ENCODE results near the gene GOLT1B. TPM values are rescaled to one million over a fixed set of nuclear protein-coding genes. Genes with fewer than 3 reads are reported as not detected.

Gene GOLT1B
- total and polyA plus RNA-seq, 2 of the 13 experiments (the other 11 are each of a cell fraction or from before 2014, with no cell fraction given): 23.6 to 38.4 TPM

DNA sequence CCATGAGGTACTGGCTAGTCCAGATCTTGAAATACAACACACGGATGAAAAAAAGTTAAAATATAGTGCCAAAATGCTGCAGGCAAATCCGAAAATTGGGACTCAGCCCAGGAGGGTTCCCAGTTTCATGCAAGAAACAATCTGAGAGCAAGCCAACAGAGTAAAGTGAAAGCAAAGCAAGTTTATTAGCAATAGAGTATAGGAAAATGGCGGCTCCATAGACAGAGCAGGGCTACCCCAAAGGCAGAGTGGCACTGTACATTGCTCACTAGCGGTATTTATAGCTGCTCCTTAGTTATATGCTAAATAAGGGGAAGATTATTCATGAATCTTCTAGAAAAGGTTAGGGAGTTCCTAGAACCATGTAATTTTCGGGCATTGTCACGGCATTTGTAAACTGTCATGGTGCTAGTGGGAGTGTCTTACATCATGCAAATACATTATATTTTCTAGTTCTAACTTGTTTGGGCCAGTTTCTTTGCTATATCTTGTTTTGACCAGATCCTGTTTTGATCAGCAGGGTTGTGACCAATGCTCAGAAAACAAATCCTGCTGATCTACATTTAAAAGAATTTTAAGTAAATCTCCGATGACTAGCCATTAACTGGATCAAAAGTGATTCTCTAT, 29.3 kb upstream of the GOLT1B start:
- CTCF ChIA-PET (ENCODE audit: low intra/inter-chr PET ratio, low total read pairs): no interaction called here
- in situ Hi-C loops (cut with HindIII; ENCODE audit: extremely low pct_ligation_motif_present, low pct_unique_long_range_greater_than_20kb): no loop called here
- H3K4me3 ChIP-seq (replicated peaks in 1 of 3; ENCODE audit: insufficient read depth in 1 of 3, low read depth in 2 of 3, low read length in 3 of 3): no peak overlapping the region
- H3K27ac ChIP-seq (ENCODE audit: extremely low read length, insufficient read depth, low read length): no peak overlapping the region
- H3K27me3 ChIP-seq (ENCODE audit: control insufficient read depth in 1 of 2, insufficient read depth in 2 of 2, low read length in 2 of 2): no peaks in the 10 kb centered on the region
- ATAC-seq (no peak), FAIRE-seq (no peak), DNase-seq (ENCODE audit: low spot score) (no peak)
- H3K9me3 ChIP-seq (ENCODE audit: low read length): no peaks in the 10 kb centered on the region
- TF ChIP-seq, protein P1, sequence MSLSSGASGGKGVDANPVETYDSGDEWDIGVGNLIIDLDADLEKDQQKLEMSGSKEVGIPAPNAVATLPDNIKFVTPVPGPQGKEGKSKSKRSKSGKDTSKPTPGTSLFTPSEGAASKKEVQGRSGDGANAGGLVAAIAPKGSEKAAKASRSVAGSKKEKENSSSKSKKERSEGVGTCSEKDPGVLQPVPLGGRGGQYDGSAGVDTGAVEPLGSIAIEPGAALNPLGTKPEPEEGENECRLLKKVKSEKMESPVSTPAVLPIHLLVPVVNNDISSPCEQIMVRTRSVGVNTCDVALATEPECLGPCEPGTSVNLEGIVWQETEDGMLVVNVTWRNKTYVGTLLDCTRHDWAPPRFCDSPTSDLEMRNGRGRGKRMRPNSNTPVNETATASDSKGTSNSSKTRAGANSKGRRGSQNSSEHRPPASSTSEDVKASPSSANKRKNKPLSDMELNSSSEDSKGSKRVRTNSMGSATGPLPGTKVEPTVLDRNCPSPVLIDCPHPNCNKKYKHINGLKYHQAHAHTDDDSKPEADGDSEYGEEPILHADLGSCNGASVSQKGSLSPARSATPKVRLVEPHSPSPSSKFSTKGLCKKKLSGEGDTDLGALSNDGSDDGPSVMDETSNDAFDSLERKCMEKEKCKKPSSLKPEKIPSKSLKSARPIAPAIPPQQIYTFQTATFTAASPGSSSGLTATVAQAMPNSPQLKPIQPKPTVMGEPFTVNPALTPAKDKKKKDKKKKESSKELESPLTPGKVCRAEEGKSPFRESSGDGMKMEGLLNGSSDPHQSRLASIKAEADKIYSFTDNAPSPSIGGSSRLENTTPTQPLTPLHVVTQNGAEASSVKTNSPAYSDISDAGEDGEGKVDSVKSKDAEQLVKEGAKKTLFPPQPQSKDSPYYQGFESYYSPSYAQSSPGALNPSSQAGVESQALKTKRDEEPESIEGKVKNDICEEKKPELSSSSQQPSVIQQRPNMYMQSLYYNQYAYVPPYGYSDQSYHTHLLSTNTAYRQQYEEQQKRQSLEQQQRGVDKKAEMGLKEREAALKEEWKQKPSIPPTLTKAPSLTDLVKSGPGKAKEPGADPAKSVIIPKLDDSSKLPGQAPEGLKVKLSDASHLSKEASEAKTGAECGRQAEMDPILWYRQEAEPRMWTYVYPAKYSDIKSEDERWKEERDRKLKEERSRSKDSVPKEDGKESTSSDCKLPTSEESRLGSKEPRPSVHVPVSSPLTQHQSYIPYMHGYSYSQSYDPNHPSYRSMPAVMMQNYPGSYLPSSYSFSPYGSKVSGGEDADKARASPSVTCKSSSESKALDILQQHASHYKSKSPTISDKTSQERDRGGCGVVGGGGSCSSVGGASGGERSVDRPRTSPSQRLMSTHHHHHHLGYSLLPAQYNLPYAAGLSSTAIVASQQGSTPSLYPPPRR (CRISPR knock-in tag; IDR thresholded peaks at IDR 0.05; ENCODE audit: borderline replicate concordance): no peak
- TF ChIP-seq ZNF546 (CRISPR knock-in tag; conservative IDR thresholded peaks at IDR 0.05): no peak
- no peak for TF ChIP-seq DDIT3 (CRISPR knock-in tag; IDR thresholded peaks at IDR 0.05)
- no peak for TF ChIP-seq ZKSCAN8 (CRISPR knock-in tag; IDR thresholded peaks at IDR 0.05; ENCODE audit: borderline replicate concordance)
- no peak for TF ChIP-seq PPARG (CRISPR knock-in tag; conservative IDR thresholded peaks at IDR 0.05)
- TF ChIP-seq ERF (CRISPR knock-in tag; IDR thresholded peaks at IDR 0.05): no peak
- TF ChIP-seq WIZ (CRISPR knock-in tag; IDR thresholded peaks at IDR 0.05): no peak
- no peak for TF ChIP-seq PHF5A (CRISPR knock-in tag; IDR thresholded peaks at IDR 0.05; ENCODE audit: low read depth, unreplicated experiment)
- no peak for TF ChIP-seq TEAD3 (CRISPR knock-in tag; optimal IDR thresholded peaks at IDR 0.05; ENCODE audit: borderline replicate concordance)
- TF ChIP-seq CBFB (CRISPR knock-in tag; IDR thresholded peaks at IDR 0.05): no peak
- no peak for TF ChIP-seq HIC2 (CRISPR knock-in tag; IDR thresholded peaks at IDR 0.05; ENCODE audit: low read depth)
- TF ChIP-seq CEBPB (IDR thresholded peaks at IDR 0.05; ENCODE audit: borderline replicate concordance, low read depth, low read length): no peak
- WGBS (ENCODE audit: low lambda C conversion rate): 98% methylated on average over 7 of the region's 7 CpGs
- intact Hi-C loops (cut with micrococcal nuclease; ENCODE audit: unreplicated experiment): no loop called here
- H3K79me2 ChIP-seq (ENCODE audit: insufficient read depth, low read length): no peaks in the 10 kb centered on the region
- H4K20me1 ChIP-seq (ENCODE audit: insufficient read depth, low read length): no peaks in the 10 kb centered on the region
- peaks cover 1 to 21% of the 10 kb centered on the region in 2 experiments; a peak in 4 of 5 replicates for H3K36me3 ChIP-seq (replicated peaks in 1 of 2; ENCODE audit: control insufficient read depth in 1 of 2, insufficient read depth in 2 of 2, low read length in 2 of 2)
- no TSS peak for BruUV-seq (replicated peaks)
- no peak overlapping the region for H3K9ac ChIP-seq (ENCODE audit: insufficient read depth, low read depth, low read length)
- POLR2A ChIA-PET: no interaction called here
- H2AFZ ChIP-seq (ENCODE audit: low read length): no peak overlapping the region
- peaks cover 5% of the 10 kb centered on the region; the same call in 1 of the 2 replicates for H3K4me1 ChIP-seq (ENCODE audit: insufficient read depth, low read length)
- no peak overlapping the region for H3K4me2 ChIP-seq (ENCODE audit: low read depth, low read length)

Data from HepG2 (cell line).